SK-N-SH treated with all-trans-retinoic acid at 6 μM for 48 hours (cell line): ENCODE measurements around the gene CT45A9.
"Not testable (repeated sequence)": the region's sequence is repeated elsewhere in the genome, so short reads cannot be mapped to it uniquely, and the experiment has no call there.

ENCODE experiments used
- ATAC-seq: fragments of 200-7000 bp; cut with Tn5 transposase; 3 replicates; pipeline ENCODE4 v1.9.1; 2020; ENCODE audit warnings: mild to moderate bottlenecking, moderate library complexity

CT45A9 gene

DNA sequence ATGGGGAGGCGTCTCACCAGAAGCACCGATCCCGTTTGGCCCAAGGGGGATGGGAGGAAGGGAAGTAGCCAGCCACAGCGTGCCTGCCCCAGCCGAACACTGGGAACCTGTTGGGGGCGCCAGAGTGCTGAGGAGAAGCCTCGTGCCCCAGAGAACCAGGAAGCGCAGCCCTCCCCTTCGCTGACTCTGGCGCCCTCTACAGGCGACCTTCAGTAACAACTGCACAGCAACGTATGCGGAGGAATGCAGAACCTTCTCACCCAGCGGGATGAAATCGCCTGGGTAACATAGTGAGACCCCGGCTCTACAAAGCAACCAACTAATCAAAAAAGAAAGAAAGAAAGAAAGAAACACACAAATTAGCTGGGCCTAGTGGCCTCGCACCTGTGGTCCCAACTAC lies 51.7 kb downstream of the CT45A9 start, which contains the start of gene CT45A2:
Gene CT45A2 (minus strand): TSS at position 101 of the 400 bp plus-strand sequence. CDS start 3,747 bp downstream, outside the sequence.
- not testable (repeated sequence) for ATAC-seq
